ENCODE measurements around the gene SPTAN1. TPM values are rescaled to one million over a fixed set of nuclear protein-coding genes. Genes with fewer than 3 reads are reported as not detected.

The SPTAN1 gene
- total RNA-seq, 6 experiments from 2014 or later: 74.6 to 141 (median 98.6) TPM

DNA sequence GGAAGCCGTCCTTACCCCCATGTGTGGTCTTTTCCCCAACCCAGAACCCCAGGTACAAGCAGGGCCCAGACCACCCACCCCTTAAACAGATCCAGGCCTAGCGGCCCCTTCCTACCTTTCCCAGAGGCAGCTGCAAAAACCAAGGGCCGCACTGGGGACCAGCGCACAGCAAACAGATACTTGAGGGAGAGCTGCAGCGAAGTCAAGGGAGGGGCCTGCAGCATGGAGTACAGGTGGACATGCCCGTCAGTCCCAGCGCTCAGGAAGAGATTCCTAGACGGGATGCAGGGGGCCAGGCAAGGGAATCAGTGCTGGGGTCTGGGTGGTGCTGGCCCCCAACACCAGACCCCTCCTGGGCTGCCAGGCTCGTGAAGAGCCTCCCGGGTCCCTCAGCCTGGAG, 81.7 kb downstream of the SPTAN1 start:
- Histone ChIP-seq H3K4me3 (no peak overlapping the region), H3K36me3 (peaks cover 0 to 47% (median 16%) of the 10 kb centered on the region in 4 donors), H3K27ac (no peak overlapping the region), H3K4me1 (peaks cover 0 to 15% (median 3%) of the 10 kb centered on the region in 4 donors), H3K27me3 (no peaks in the 10 kb centered on the region), H3K9me3 (no peaks in the 10 kb centered on the region)
- TF ChIP-seq, protein P1, sequence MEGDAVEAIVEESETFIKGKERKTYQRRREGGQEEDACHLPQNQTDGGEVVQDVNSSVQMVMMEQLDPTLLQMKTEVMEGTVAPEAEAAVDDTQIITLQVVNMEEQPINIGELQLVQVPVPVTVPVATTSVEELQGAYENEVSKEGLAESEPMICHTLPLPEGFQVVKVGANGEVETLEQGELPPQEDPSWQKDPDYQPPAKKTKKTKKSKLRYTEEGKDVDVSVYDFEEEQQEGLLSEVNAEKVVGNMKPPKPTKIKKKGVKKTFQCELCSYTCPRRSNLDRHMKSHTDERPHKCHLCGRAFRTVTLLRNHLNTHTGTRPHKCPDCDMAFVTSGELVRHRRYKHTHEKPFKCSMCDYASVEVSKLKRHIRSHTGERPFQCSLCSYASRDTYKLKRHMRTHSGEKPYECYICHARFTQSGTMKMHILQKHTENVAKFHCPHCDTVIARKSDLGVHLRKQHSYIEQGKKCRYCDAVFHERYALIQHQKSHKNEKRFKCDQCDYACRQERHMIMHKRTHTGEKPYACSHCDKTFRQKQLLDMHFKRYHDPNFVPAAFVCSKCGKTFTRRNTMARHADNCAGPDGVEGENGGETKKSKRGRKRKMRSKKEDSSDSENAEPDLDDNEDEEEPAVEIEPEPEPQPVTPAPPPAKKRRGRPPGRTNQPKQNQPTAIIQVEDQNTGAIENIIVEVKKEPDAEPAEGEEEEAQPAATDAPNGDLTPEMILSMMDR (IDR thresholded peaks at IDR 0.05): no peak
- no peak for TF ChIP-seq POLR2A (IDR thresholded peaks at IDR 0.05)
- WGBS (ENCODE audit: insufficient coverage, low coverage, low lambda C conversion rate, missing lambda C conversion rate): 80% methylated on average over 2 of the region's 10 CpGs
- ATAC-seq (no peak), DNase-seq (peak in 1 of 3 donors; percentile 45)
- intact Hi-C loops (cut with DNase I): loop anchor here (10.0 kb wide), 2 partner anchors 139 to 199 kb away; no protein-coding TSS in a partner anchor

GRCh38 chr9:128634651-128635262, 82.4 kb downstream of the SPTAN1 start:
- Histone ChIP-seq H3K36me3 (peaks cover 0 to 43% (median 16%) of the 10 kb centered on the region in 4 donors), H3K27me3 (no peaks in the 10 kb centered on the region), H3K4me3 (peak overlapping the region; percentile 17 to 54 (median 46)), H3K27ac (peak overlapping the region in 2 of 3 donors; percentile 48 to 80), H3K9me3 (no peaks in the 10 kb centered on the region), H3K4me1 (peaks cover 0 to 12% (median 3%) of the 10 kb centered on the region in 4 donors)
- TF ChIP-seq, protein P1 (IDR thresholded peaks at IDR 0.05): no peak
- TF ChIP-seq POLR2A (IDR thresholded peaks at IDR 0.05): no peak
- ATAC-seq (no peak), DNase-seq (peak; percentile 36 to 65 (median 54))
- 40% methylated on average over 1 of the region's 26 CpGs for WGBS (ENCODE audit: insufficient coverage, low coverage, low lambda C conversion rate, missing lambda C conversion rate)
- intact Hi-C loops (cut with DNase I): loop anchor here (10.0 kb wide), 2 partner anchors 140 to 200 kb away; no protein-coding TSS in a partner anchor

- ATAC-seq (peak; percentile 84 to 86 (median 85)), DNase-seq (peak; percentile 91 to 93 (median 91))
- Histone ChIP-seq H3K27ac (peak overlapping the region; percentile 48 to 80 (median 52)), H3K4me1 (peaks cover 0 to 12% (median 3%) of the 10 kb centered on the region in 4 donors), H3K4me3 (peak overlapping the region; percentile 42 to 54 (median 46)), H3K9me3 (no peaks in the 10 kb centered on the region), H3K27me3 (no peaks in the 10 kb centered on the region), H3K36me3 (peaks cover 0 to 37% (median 16%) of the 10 kb centered on the region in 4 donors)
- intact Hi-C loops (cut with DNase I): loop anchor here (10.0 kb wide), 2 partner anchors 141 to 201 kb away; no protein-coding TSS in a partner anchor
- no peak for TF ChIP-seq POLR2A (IDR thresholded peaks at IDR 0.05)
- TF ChIP-seq, protein P1 (IDR thresholded peaks at IDR 0.05): peak; percentile 62 to 72 (median 65)
- 20% methylated on average over 1 of the region's 20 CpGs for WGBS (ENCODE audit: insufficient coverage, low coverage, low lambda C conversion rate, missing lambda C conversion rate)
Measured at GRCh38 chr9:128635266-128636023, 83.1 kb downstream of the SPTAN1 start.

DNA sequence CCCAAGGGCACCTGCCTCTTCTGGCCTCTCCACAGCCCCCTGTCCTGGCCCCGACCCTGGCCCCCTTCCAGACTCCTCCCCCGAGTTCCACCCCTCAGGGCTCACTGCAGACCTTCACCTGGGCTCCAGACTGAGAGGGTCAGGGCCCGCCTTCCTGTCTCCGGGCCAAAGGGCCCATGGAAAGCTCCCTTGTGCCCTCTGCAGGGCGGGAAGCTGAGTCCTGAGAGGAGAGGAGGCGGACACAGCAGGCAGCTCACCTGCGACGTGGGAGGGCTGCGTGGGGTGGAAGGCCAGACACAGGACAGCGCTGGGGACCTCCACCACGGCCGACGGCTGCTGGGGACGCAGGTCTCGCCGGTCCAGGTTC, 83.6 kb downstream of the SPTAN1 start:
- H3K27me3 ChIP-seq: no peaks in the 10 kb centered on the region
- ATAC-seq: peak; percentile 82 to 91 (median 86)
- H3K4me1 ChIP-seq: peaks cover 0 to 12% (median 3%) of the 10 kb centered on the region in 4 donors
- DNase-seq: peak; percentile 91 to 97 (median 94)
- WGBS (ENCODE audit: insufficient coverage, low coverage, low lambda C conversion rate, missing lambda C conversion rate): 50% methylated on average over 2 of the region's 16 CpGs
- H3K4me3 ChIP-seq: peak overlapping the region; percentile 42 to 54 (median 46)
- H3K27ac ChIP-seq: peak overlapping the region; percentile 48 to 80 (median 52)
- intact Hi-C loops (cut with DNase I): loop anchor here (10.0 kb wide), 2 partner anchors 141 to 201 kb away; no protein-coding TSS in a partner anchor
- H3K36me3 ChIP-seq: peaks cover 0 to 31% (median 16%) of the 10 kb centered on the region in 4 donors
- no peaks in the 10 kb centered on the region for H3K9me3 ChIP-seq
- TF ChIP-seq POLR2A (IDR thresholded peaks at IDR 0.05): no peak
- TF ChIP-seq, protein P1 (IDR thresholded peaks at IDR 0.05): peak; percentile 45 to 67 (median 56)

Measured in right lobe of liver (tissue), 6 donors.